HEK293 (cell line): ENCODE measurements around the gene PTGIS.

Experiments
- CTCF ChIA-PET: fragments of 350-600 bp; formaldehyde crosslinking; extraction: SDS; loops from one replicate; lab custom pipeline; 2021; ENCODE audit warnings: antibody characterized with exemption; lab: Yijun Ruan, JAX
- POLR2A ChIA-PET: fragments of 300-600 bp; formaldehyde crosslinking; extraction: SDS; loops from one replicate; lab custom pipeline; 2020; ENCODE audit warnings: antibody characterized with exemption, inconsistent platforms; lab: Yijun Ruan, JAX
- H3K27ac ChIP-seq: fragments of 200-500 bp; sonication (Bioruptor generic); 2 replicates; pipeline ENCODE4 v1.5.1; 2014; ENCODE audit warnings: low read depth, low read length, control low read depth, inconsistent platforms; ENCODE audit errors: extremely low read depth
- H3K36me3 ChIP-seq, 2 experiments: fragments of 200-500 bp in 1 of 2; sonication (Bioruptor generic) in 1 of 2; 1 replicate in 1 of 2; 2 replicates in 1 of 2; pipeline ENCODE4 v1.5.1; 2014 to 2017; ENCODE audit warnings: inconsistent platforms in 2 of 2, low read length in 2 of 2; ENCODE audit not compliant: control insufficient read depth in 2 of 2, insufficient read depth in 1 of 2
- H3K4me1 ChIP-seq: fragments of 200-500 bp; sonication (Bioruptor generic); 2 replicates; pipeline ENCODE4 v1.5.1; 2014; ENCODE audit warnings: mild to moderate bottlenecking, low read length, inconsistent platforms; ENCODE audit not compliant: control insufficient read depth, insufficient read depth
- H3K4me3 ChIP-seq: 2 replicates; pipeline ENCODE4 v1.5.1; 2011; ENCODE audit warnings: low read depth, mild to moderate bottlenecking, control low read depth, low read length, moderate library complexity
- H3K9me3 ChIP-seq: fragments of 200-500 bp; sonication (Bioruptor generic); 2 replicates; pipeline ENCODE4 v1.5.1; 2014; ENCODE audit warnings: low read depth, low read length, inconsistent platforms; ENCODE audit not compliant: control insufficient read depth, insufficient read depth
- MEIS1 ChIP-seq: sonication (generic); formaldehyde crosslinking; IDR thresholded peaks from 2 replicates; pipeline ENCODE4 v1.8.1; 2022; ENCODE audit warnings: missing genetic modification reagents, mild to moderate bottlenecking, borderline replicate concordance
- OSR2 ChIP-seq: fragments of 450-650 bp; formaldehyde crosslinking; IDR thresholded peaks from 2 replicates; pipeline ENCODE4 v1.5.1; 2016; ENCODE audit warnings: missing biosample characterization, missing genetic modification characterization
- PRDM1 ChIP-seq: fragments of 450-650 bp; formaldehyde crosslinking; IDR thresholded peaks from 2 replicates; pipeline ENCODE4; 2016; ENCODE audit warnings: missing biosample characterization, missing genetic modification characterization
- PRDM4 ChIP-seq: fragments of 450-650 bp; formaldehyde crosslinking; IDR thresholded peaks from 2 replicates; pipeline ENCODE4 v1.5.1; 2017; ENCODE audit warnings: missing biosample characterization, missing genetic modification characterization
- YY1 ChIP-seq: fragments of 450-650 bp; formaldehyde crosslinking; IDR thresholded peaks from 2 replicates; pipeline ENCODE4 v1.5.1; 2018; ENCODE audit warnings: missing biosample characterization, missing genetic modification characterization
- ZBTB26 ChIP-seq: fragments of 450-650 bp; formaldehyde crosslinking; optimal IDR thresholded peaks from 2 replicates; pipeline ENCODE3; 2016; ENCODE audit warnings: missing biosample characterization, mild to moderate bottlenecking, missing genetic modification characterization
- ZBTB44 ChIP-seq: fragments of 450-650 bp; IDR thresholded peaks from 2 replicates; pipeline ENCODE4 v1.5.1; 2018; ENCODE audit warnings: missing biosample characterization, mild to moderate bottlenecking, missing genetic modification characterization
- ZFP37 ChIP-seq: fragments of 450-650 bp; formaldehyde crosslinking; IDR thresholded peaks from 2 replicates; pipeline ENCODE4 v1.5.1; 2016; ENCODE audit warnings: missing biosample characterization, missing genetic modification characterization
- ZNF266 ChIP-seq: fragments of 450-650 bp; formaldehyde crosslinking; IDR thresholded peaks from 2 replicates; pipeline ENCODE4 v1.5.1; 2016; ENCODE audit warnings: missing biosample characterization, missing genetic modification characterization, low read depth
- ZNF354C ChIP-seq: fragments of 450-650 bp; formaldehyde crosslinking; IDR thresholded peaks from 2 replicates; pipeline ENCODE4 v1.5.1; 2016; ENCODE audit warnings: missing biosample characterization, missing genetic modification characterization, low read depth, borderline replicate concordance
- ZNF416 ChIP-seq: fragments of 450-650 bp; formaldehyde crosslinking; IDR thresholded peaks from 2 replicates; pipeline ENCODE4 v1.5.1; 2016; ENCODE audit warnings: missing biosample characterization, missing genetic modification characterization
- ZNF544 ChIP-seq: fragments of 450-650 bp; formaldehyde crosslinking; IDR thresholded peaks from 2 replicates; pipeline ENCODE4 v1.5.0; 2017; ENCODE audit warnings: missing biosample characterization, missing genetic modification characterization
- ZNF549 ChIP-seq: fragments of 450-650 bp; IDR thresholded peaks from 2 replicates; pipeline ENCODE4 v1.5.1; 2018; ENCODE audit warnings: missing biosample characterization, missing genetic modification characterization, mild to moderate bottlenecking, inconsistent platforms, moderate library complexity
- ZNF555 ChIP-seq: fragments of 450-650 bp; formaldehyde crosslinking; conservative IDR thresholded peaks from 2 replicates; pipeline ENCODE4 v1.5.1; 2017; ENCODE audit warnings: missing biosample characterization, mild to moderate bottlenecking, missing genetic modification characterization, inconsistent platforms
- ZNF610 ChIP-seq: fragments of 450-650 bp; formaldehyde crosslinking; IDR thresholded peaks from 2 replicates; pipeline ENCODE4 v1.5.1; 2016; ENCODE audit warnings: missing biosample characterization, missing genetic modification characterization, borderline replicate concordance
- ZNF623 ChIP-seq: fragments of 450-650 bp; formaldehyde crosslinking; IDR thresholded peaks from 2 replicates; pipeline ENCODE4 v1.5.1; 2016; ENCODE audit warnings: missing biosample characterization, missing genetic modification characterization
- ZNF692 ChIP-seq: fragments of 450-650 bp; formaldehyde crosslinking; IDR thresholded peaks from 2 replicates; pipeline ENCODE4 v1.5.1; 2016; ENCODE audit warnings: missing biosample characterization, missing genetic modification characterization
- ZNF768 ChIP-seq: fragments of 450-650 bp; formaldehyde crosslinking; IDR thresholded peaks from 2 replicates; pipeline ENCODE4 v1.5.1; 2018; ENCODE audit warnings: missing biosample characterization, mild to moderate bottlenecking, missing genetic modification characterization

PTGIS gene

GRCh38 chr20:49595811-49596561 lies 28.0 kb upstream of the PTGIS start (continued):
- TF ChIP-seq ZNF692 (peak; percentile 39; the same call in 1 of the 2 replicates), ZNF266 (no peak)

- no peak for TF ChIP-seq ZFP37
- TF ChIP-seq ZNF544 (tag by site-specific recombination), result no peak
- TF ChIP-seq ZNF549 (tag by site-specific recombination), result no peak
- no peak for TF ChIP-seq OSR2 (tag by site-specific recombination)
- no peak for TF ChIP-seq ZNF610 (tag by site-specific recombination)
- TF ChIP-seq ZNF354C (tag by site-specific recombination), result no peak
- no peak for TF ChIP-seq ZBTB44 (tag by site-specific recombination)
- TF ChIP-seq PRDM4 (tag by site-specific recombination), result no peak
- no peak for TF ChIP-seq ZNF555 (tag by site-specific recombination)
- TF ChIP-seq YY1 (tag by site-specific recombination), result no peak
- TF ChIP-seq ZBTB26 (tag by site-specific recombination), result no peak
- TF ChIP-seq MEIS1 (CRISPR knock-in tag), result no peak
- no peak for TF ChIP-seq ZNF416 (tag by site-specific recombination)
- no peak for TF ChIP-seq ZNF768 (tag by site-specific recombination)
- POLR2A ChIA-PET, result no interaction called here
- no peak overlapping the region for H3K27ac ChIP-seq
- H3K4me1 ChIP-seq, result no peaks in the 10 kb centered on the region
- no peak overlapping the region for H3K4me3 ChIP-seq
- CTCF ChIA-PET, result interaction anchor here (1.3 to 2.5 kb wide), 3 partner anchors 13 to 251 kb away, joined by 3 to 16 read pairs (median 8); no protein-coding TSS in a partner anchor
- no peaks in the 10 kb centered on the region for H3K36me3 ChIP-seq
- H3K9me3 ChIP-seq, result no peaks in the 10 kb centered on the region
Measured at GRCh38 chr20:49595346-49595745, 27.4 kb upstream of the PTGIS start.

GRCh38 chr20:49594931-49595315 lies 27.0 kb upstream of the PTGIS start:
- CTCF ChIA-PET, result interaction anchor here (0.9 to 2.5 kb wide), 3 partner anchors 14 to 53 kb away, joined by 6 to 16 read pairs (median 8); no protein-coding TSS in a partner anchor
- Histone ChIP-seq H3K27ac (no peak overlapping the region), H3K4me3 (no peak overlapping the region), H3K9me3 (no peaks in the 10 kb centered on the region), H3K36me3 (no peaks in the 10 kb centered on the region), H3K4me1 (no peaks in the 10 kb centered on the region)
- POLR2A ChIA-PET, result no interaction called here
- TF ChIP-seq PRDM1 (tag by site-specific recombination), result no peak
- peak; percentile 97 for TF ChIP-seq ZNF623
